SK-MEL-5 (cell line): ENCODE data around the gene HLA-F. TPM values are rescaled to one million over a fixed set of nuclear protein-coding genes. Genes with fewer than 3 reads are reported as not detected.

Source experiments
- DNase-seq: peaks from one replicate; pipeline ENCODE4 v3.0.0-alpha.2; 2016; ENCODE audit warnings: low read depth, low spot score
- in situ Hi-C: cut with HindIII; loops from 2 replicates; pipeline ENCODE4 v1.10.0; 2016; ENCODE audit warnings: low sequenced_read_pairs, high pct_unique_total_duplicates, low pct_unique_long_range_greater_than_20kb
- total RNA-seq: library from RNA; depleted of rRNA; stranded (reverse); fragments of >200 nt; shearing (Covaris generic); gene quantifications from 2 replicates; pipeline ENCODE4 v1.2.3, GENCODE V29; 2014

Gene HLA-F
- total RNA-seq, 1 experiment from 2014 or later = 28.0 TPM

DNA sequence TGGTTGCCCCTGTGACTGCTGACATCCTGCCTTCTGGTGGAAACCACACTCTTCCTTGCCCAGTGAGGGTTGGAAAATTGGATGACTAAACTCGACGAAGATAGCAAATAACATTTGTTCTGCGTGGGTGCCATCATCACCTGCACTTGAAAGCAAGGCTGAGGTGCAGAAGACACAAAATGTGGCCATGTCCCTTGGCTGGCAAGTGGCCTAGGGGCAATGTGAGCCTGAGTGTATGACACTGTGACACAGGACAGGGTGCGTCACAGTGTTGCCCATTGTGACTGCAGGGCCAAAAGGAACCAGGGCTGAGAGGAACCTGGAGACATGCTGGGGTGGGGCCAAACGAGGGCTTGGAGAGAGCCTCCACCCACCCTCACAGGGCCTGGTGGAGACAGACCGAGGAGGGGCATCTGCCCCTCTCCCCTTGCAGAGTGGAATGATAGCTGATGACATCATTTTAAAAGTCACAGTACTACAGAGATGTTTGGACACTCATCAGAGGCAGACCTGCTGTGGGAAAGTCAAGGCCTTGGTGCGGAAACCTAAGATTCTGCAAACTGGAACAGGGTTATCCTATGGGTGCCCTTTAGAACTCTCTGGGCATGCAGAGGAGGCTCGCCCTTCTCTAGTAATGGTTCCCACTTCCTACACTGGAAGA is 12.8 kb upstream of the HLA-F start:
- no peak for DNase-seq
- in situ Hi-C loops = no loop called here

DNA sequence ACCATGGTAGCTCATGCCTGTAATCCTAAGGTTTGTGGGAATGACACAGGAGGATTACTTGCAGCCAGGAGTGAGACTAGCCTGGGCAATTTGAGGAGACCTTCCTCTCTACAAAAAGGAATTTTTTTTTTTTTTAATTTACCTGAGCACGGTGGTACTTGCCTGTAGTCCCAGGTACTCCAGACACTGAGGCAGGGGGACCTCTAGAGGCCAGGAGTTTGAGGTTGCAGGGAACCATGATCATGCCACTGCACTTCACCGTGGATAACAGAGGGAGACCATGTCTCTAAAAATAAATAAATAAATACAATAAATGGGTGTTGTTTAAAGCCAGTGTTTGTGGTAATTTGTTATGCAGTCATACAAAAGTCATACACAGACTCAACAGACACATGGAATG is 2.4 kb upstream of the HLA-F start:
- no peak for DNase-seq
- in situ Hi-C loops = no loop called here

DNA sequence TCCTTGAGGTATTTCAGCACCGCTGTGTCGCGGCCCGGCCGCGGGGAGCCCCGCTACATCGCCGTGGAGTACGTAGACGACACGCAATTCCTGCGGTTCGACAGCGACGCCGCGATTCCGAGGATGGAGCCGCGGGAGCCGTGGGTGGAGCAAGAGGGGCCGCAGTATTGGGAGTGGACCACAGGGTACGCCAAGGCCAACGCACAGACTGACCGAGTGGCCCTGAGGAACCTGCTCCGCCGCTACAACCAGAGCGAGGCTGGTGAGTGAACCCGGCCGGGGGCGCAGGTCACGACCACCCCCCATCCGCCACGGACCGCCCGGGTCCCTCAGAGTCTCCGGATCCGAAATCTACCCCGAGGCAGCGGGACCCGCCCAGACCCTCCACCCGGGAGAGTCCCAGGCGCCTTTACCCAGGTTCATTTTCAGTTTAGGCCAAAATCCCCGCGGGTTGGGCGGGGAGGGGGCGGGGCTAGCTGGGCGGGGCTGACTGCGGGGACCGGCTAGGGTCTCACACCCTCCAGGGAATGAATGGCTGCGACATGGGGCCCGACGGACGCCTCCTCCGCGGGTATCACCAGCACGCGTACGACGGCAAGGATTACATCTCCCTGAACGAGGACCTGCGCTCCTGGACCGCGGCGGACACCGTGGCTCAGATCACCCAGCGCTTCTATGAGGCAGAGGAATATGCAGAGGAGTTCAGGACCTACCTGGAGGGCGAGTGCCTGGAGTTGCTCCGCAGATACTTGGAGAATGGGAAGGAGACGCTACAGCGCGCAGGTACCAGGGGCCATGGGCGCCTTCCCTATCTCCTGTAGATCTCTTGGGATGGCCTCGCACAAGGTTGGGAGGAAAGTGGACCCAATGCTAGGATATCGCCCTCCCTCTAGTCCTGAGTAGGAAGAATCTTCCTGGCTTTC is 693 bp downstream of the HLA-F start:
- in situ Hi-C loops = no loop called here
- no peak for DNase-seq

DNA sequence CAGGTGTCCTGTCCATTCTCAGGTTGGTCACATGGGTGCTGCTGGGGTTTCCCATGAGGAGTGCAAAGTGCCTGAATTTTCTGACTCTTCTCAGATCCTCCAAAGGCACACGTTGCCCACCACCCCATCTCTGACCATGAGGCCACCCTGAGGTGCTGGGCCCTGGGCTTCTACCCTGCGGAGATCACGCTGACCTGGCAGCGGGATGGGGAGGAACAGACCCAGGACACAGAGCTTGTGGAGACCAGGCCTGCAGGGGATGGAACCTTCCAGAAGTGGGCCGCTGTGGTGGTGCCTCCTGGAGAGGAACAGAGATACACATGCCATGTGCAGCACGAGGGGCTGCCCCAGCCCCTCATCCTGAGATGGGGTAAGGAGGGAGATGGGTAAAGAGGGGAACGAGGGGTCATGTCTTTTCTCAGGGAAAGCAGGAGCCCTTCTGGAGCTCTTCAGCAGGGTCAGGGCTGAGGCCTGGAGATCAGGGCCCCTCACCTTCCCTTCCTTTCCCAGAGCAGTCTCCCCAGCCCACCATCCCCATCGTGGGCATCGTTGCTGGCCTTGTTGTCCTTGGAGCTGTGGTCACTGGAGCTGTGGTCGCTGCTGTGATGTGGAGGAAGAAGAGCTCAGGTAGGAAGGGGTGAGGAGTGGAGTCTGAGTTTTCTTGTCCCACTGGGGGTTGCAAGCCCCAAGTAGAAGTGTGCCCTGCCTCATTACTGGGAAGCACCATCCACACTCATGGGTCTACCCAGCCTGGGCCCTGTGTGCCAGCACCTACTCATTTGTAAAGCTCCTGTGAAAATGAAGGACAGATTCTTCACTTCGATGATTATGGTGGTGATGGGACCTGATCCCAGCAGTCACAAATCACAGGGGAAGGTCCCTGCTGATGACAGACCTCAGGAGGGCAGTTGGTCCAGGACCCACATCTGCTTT is 2.0 kb downstream of the HLA-F start:
- DNase-seq = no peak
- in situ Hi-C loops = no loop called here

DNA sequence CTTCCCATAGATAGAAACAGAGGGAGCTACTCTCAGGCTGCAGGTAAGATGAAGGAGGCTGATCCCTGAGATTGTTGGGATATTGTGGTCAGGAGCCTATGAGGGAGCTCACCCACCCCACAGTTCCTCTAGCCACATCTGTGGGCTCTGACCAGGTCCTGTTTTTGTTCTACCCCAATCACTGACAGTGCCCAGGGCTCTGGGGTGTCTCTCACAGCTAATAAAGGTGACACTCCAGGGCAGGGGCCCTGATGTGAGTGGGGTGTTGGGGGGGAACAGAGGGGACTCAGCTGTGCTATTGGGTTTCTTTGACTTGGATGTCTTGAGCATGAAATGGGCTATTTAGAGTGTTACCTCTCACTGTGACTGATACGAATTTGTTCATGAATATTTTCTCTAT is 2.8 kb downstream of the HLA-F start:
- in situ Hi-C loops = no loop called here
- DNase-seq = no peak

DNA sequence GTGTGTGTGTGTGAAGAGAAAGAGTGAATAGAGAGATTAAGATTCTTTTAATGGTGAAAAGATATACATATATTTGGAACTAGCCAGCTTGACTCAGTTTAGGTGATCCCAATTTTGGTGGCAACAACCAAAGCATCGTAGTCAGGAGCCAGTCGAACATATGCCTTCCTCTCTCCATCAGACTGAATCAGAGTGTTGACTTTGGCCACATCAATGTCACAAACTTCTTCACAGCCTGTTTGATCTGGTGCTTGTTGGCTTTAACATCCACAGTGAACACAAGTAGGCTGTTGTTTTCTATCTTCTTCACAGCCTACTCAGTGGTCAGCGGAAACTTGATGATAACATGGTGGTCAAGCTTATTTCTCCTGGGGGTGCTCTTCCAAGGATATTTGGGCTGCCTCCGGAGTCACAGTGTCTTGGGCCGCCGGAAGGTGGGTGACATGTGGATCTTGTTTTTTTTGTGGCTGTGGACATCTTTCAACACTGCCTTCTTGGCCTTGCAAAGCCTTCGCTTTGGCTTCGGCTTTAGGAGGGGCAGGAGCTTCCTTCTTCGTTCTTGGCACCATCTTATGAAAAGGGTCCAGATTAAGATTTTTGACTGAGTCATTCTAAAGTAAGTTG is 3.4 kb downstream of the HLA-F start:
- in situ Hi-C loops = no loop called here
- no peak for DNase-seq

DNA sequence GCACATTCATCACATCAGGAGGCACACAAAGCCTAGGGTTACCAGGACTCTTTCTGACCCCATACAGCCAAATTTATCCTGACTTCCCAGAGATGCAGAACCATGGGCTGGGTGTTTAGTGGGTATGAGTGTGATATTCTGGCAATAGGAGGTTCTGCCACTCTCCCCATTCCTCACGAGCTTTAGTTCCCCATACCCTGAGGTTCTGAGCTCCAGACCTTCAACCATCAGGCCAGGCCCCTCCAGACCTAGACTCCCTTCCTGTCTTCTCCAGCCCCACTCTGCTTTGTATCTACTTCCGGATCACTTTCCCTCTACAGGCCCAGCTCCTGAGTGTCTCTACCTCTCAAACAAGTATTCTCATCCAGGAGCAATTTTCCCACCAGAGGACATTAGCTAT is 4.4 kb downstream of the HLA-F start:
- in situ Hi-C loops = no loop called here
- no peak for DNase-seq

DNA sequence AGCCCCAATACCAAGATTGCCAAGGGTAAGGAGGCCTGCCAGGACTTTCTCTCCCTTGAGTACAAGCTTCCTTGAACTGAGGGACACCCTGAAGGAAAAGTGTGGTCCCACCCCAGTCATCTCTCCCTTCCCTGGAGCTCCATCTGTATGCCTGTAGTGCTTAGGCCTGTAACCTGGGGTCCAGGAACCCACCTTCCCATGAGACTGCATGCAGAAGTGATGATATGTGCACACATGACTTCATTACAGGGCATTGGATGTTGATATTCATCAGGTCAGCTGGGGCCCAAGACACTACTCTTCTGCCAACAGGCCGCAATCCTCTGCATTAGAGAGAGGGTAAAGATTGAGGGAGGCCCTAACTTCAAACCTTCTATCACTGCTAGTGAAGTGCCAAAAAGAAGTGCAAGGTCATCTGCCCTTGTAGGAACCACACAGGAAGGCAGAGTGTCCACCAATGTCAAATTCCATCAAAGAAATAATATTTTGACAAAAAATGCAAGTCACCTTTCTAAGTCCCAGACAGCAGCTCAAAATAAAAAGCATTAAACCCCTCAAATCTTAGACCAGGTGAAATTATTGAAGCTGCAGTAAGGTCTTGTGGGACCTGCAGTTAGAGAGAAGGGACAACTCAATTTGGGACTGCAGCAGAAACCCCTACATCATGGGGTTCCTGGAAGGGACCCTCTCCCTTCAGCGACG is 5.1 kb downstream of the HLA-F start:
- no peak for DNase-seq
- in situ Hi-C loops = no loop called here

DNA sequence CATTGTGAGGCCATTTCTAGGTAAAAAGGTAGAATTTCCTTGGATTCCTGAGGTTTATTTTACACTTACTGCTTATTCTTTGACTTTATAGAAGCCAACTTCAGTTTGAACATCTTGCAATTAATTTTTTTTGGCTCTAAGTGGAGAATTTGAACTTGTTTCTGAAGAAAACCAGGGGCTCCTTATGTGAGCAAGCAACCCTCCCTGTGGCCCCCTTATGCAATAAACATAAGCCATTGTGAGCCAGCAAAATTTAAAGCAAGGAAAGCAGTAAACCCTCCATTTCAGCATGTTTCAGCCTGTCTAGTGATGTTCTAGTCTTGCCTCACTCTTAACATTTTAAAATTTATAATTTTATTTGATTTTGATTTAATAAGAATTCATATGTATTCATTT is 5.6 kb downstream of the HLA-F start:
- in situ Hi-C loops = no loop called here
- no peak for DNase-seq

DNA sequence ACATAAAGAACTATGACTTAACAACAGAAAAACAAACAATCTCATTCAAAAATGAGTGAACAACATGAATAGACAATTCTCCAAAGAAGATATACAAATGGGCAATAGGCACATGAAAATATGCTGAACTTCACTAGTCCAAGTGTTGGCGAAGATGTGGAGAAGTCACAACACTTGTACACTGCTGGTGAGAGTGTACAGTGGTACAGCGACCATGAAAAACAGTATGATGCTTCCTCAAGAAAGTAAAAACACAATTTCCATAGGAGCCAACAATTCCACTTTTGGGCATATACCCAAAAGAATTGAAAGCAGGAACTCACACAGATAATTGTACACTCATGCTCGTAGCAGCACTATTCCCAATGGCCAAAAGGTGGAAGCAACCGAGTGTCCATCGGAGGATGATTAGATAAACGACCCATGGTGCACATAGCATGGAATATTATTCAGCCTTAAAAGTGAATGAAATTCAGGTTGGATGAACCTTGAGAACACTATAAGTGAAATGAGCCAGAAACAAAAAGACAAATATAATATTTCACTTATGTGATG is 6.6 kb downstream of the HLA-F start:
- in situ Hi-C loops = no loop called here
- DNase-seq = peak; percentile 28

DNA sequence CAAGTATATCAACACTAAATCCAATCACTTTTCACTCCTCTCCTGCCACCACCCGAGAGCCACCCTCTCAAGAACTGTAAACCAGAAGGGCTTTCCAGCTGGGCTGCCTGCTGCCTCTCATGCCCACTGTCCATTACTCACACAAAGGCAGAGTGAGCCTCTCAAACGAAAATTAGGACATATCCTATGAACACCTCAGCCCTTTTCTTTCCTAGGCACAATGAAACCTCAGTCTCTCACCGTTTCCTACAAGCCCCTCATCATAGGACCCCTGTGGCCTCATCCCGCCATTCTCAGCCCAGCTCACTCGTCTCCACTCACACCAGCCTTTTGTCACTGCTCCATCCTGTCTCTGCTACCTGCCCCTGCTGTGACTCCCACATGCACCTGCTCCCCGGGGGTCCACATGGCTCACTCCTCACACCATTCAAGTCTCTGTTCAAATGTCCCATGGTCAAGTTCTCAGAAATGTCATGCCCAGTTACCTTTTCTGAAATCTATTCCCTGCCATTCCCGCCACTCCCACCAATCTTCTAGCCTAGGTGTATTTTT is 7.4 kb downstream of the HLA-F start:
- in situ Hi-C loops = no loop called here
- no peak for DNase-seq

DNA sequence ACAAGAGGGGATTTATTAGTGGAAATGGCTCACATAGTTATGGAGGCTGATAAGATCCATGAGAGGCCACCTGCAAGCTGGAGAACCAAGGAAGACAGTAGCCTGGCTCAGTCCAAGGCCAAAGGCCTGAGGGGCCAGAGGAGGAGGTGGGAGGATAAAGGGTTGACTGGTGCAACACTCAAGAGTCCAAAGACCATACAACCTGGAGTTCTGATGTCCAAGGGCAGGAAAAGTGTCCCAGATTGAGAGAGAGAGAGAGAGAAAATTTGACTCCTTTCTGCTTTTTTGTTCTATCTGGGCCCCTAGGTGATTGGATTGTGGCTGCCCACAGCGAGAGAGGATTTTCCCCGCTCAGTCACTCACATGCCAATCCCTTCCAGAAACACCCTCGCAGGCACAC is 8.0 kb downstream of the HLA-F start:
- in situ Hi-C loops = no loop called here
- DNase-seq = no peak

DNA sequence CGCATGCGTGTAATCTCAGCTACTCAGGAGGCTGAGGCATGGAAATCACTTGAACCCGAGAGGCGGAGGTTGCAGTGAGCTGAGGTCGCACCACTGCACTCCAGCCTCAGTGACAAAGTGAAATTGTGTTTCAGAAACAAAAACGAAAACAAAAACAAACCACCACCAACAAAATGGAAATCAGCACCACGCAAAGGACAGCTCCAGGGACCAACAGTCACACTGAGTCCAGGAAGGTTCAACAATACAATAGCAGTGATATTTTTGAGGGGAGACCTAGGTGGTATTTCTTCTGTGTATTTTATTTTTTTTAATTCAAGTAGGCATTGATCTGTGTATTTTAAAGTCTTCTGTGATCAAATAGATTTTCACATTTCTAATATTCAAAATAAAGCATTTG is 9.8 kb downstream of the HLA-F start:
- in situ Hi-C loops = no loop called here
- no peak for DNase-seq

DNA sequence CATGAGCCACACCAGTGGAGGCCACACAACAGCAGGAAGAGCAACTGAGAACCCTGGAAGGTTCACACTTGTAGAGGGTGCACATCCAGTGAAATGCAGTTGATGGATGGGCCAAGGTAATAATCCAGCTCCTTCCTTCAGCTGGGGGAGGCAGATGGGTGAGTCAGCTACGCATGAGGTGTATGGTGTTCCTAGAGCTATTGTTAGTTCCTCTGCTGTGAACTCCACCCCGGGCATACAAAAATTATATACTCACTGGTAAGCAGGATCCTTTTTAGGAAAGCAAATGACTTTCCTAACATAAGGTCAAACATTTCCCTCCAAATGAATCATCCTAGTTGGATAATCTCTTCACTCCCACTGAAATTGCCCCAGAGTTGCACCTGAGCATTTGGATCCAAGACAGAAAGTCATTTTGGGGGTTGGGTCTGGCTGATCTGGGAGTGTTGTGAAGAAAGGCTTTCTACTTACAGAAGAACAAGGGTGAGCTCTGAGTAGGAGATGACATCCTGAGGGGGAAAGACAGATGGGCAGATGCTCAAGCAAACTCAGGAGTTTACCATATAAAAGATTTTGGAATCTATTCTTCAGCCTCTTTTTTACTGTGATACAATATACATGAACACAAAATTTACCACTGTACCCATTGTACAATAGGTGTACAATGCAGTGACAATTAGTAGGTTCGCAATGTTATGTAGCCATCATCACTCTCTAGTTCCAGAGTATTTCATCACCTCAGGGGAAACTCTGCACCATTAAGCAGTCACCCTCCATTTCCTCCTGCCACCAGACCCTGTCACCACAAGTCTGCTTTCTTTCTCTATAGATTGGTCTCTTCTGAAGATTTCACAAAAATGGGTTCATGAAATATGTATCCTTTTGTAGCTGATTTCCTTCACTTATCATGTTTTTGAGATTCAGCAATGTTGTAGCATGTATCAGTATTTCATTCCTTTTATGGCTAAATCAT is 11.1 kb downstream of the HLA-F start:
- in situ Hi-C loops = no loop called here
- DNase-seq = no peak

DNA sequence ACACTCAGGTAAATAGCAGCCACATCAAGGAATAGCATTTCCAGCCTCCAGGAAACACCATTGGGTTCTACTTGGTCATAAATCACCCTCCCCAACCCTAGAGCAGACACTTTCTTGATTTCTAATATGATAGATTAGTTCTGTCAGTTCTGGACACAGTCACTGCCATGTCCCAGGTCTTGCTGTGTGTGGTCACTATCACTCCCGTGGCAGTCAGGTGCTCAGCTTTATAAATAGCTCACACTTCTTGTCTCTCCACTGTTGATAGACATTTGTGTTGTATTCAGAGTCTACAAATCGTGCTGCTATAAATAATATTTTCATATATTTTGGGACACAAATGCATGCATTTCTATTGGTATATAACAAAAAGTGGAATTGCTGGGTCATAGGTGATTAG is 13.3 kb downstream of the HLA-F start:
- in situ Hi-C loops = no loop called here
- no peak for DNase-seq
